K562 (cell line): ENCODE measurements around the gene DBF4B. TPM values are rescaled to one million over a fixed set of nuclear protein-coding genes. Genes with fewer than 3 reads are reported as not detected.

Source experiments
- ARID1B ChIP-seq: fragments of 450-650 bp; IDR thresholded peaks from 2 replicates; pipeline ENCODE4 v1.6.1; 2016; ENCODE audit warnings: antibody characterized with exemption, mild to moderate bottlenecking, inconsistent platforms
- EGR1 ChIP-seq: fragments of 450-650 bp; conservative IDR thresholded peaks from 2 replicates; pipeline ENCODE4 v1.6.1; 2017; ENCODE audit warnings: mild to moderate bottlenecking
- FOXM1 ChIP-seq, 2 experiments: fragments of 450-650 bp in 1 of 2; sonication (generic) in 1 of 2; formaldehyde crosslinking in 1 of 2; IDR thresholded peaks; 2 replicates each; pipeline versions ENCODE4 v1.6.1 to v1.9.0; 2017 to 2022; ENCODE audit warnings: low read depth in 2 of 2, mild to moderate bottlenecking in 2 of 2, missing genetic modification reagents in 1 of 2, moderate library complexity in 1 of 2
- GMEB1 ChIP-seq: fragments of 250-450 bp; sonication (Bioruptor Pico); IDR thresholded peaks from 2 replicates; pipeline ENCODE4 v1.4.0; 2020; ENCODE audit warnings: mild to moderate bottlenecking
- ID3 ChIP-seq, 2 experiments: fragments of 250-450 bp in 1 of 2; fragments of 450-650 bp in 1 of 2; sonication (Bioruptor Pico) in 1 of 2; IDR thresholded peaks; 2 replicates each; pipeline versions ENCODE4 v1.6.1 to v1.8.0; 2016 to 2021; ENCODE audit warnings: mild to moderate bottlenecking in 2 of 2, moderate library complexity in 2 of 2, missing compliant biosample characterization in 1 of 2, missing genetic modification characterization in 1 of 2
- KLF16 ChIP-seq: IDR thresholded peaks from 2 replicates; pipeline ENCODE4 v1.6.1; 2016; ENCODE audit warnings: antibody characterized with exemption
- MLLT1 ChIP-seq, 2 experiments: fragments of 450-650 bp; IDR thresholded peaks; 2 replicates each; pipeline ENCODE4 v1.6.1; 2016
- RBM25 ChIP-seq: fragments of 200-400 bp; formaldehyde crosslinking; IDR thresholded peaks from 2 replicates; pipeline ENCODE4 v1.6.1; 2018; ENCODE audit warnings: low read length, low read depth, moderate library complexity; ENCODE audit not compliant: severe bottlenecking
- SIX5 ChIP-seq, 2 experiments: IDR thresholded peaks; 2 replicates each; pipeline ENCODE4 v1.6.1; 2011; ENCODE audit warnings: low read length in 2 of 2, borderline replicate concordance in 1 of 2, low read depth in 1 of 2, mild to moderate bottlenecking in 1 of 2, moderate library complexity in 1 of 2; ENCODE audit not compliant: insufficient read depth in 1 of 2
- SRSF9 ChIP-seq: fragments of 200-400 bp; formaldehyde crosslinking; IDR thresholded peaks from 2 replicates; pipeline ENCODE4 v1.6.1; 2017; ENCODE audit warnings: low read depth, low read length, borderline replicate concordance
- THRAP3 ChIP-seq: fragments of 450-650 bp; IDR thresholded peaks from 2 replicates; pipeline ENCODE4 v1.6.1; 2016; ENCODE audit warnings: mild to moderate bottlenecking, inconsistent platforms, borderline replicate concordance
- U2AF2 ChIP-seq: fragments of 200-400 bp; formaldehyde crosslinking; optimal IDR thresholded peaks from 2 replicates; pipeline ENCODE3; 2017; ENCODE audit warnings: low read depth, mild to moderate bottlenecking, low read length
- ZNF584 ChIP-seq: fragments of 200-800 bp; sonication (Bioruptor generic); IDR thresholded peaks from 2 replicates; pipeline ENCODE4 v1.6.1; 2016; ENCODE audit warnings: low read depth, mild to moderate bottlenecking, missing genetic modification characterization, missing compliant biosample characterization
- ZNF589 ChIP-seq: fragments of 200-800 bp; sonication (Bioruptor generic); IDR thresholded peaks from 2 replicates; pipeline ENCODE4 v1.6.1; 2016; ENCODE audit warnings: low read depth, missing genetic modification characterization, missing compliant biosample characterization
- ZNF79 ChIP-seq: fragments of 250-450 bp; sonication (Bioruptor Pico); IDR thresholded peaks from 2 replicates; pipeline ENCODE4 v1.4.0; 2020; ENCODE audit warnings: low read depth, mild to moderate bottlenecking, moderate library complexity
- polyA plus RNA-seq, 8 experiments: library from polyadenylated mRNA; depleted of rRNA in 4 of 8; stranded (reverse) in 5 of 8; unstranded in 3 of 8; fragments of >200 nt; fragmentation: Nextera tagmentation in 2 of 8; fragmentation: Illumina TruSeq in 1 of 8; extraction: Ambion mirVana in 2 of 8; extraction: Trizol in 1 of 8; gene quantifications; 2 replicates each; pipeline versions ENCODE4 v1.2.1 to v1.2.3, GENCODE V29; 2011 to 2014; ENCODE audit warnings: inconsistent platforms in 1 of 8, missing spikeins in 1 of 8
- total RNA-seq, 7 experiments: library from RNA; depleted of rRNA in 6 of 7; stranded (reverse); fragments of >200 nt in 6 of 7; fragmentation: Illumina TruSeq in 2 of 7; extraction: Trizol in 2 of 7; gene quantifications; 2 replicates each; pipeline versions ENCODE4 v1.2.1 to v1.2.3, GENCODE V29; 2011 to 2021; ENCODE audit warnings: low replicate concordance in 1 of 7
- TF ChIP-seq, protein P1 (sequence below): sonication (generic); formaldehyde crosslinking; IDR thresholded peaks from 2 replicates; pipeline ENCODE4 v1.5.0; 2020; ENCODE audit warnings: missing genetic modification reagents
- TF ChIP-seq, protein P2 (sequence below): fragments of 450-650 bp; formaldehyde crosslinking; IDR thresholded peaks from 2 replicates; pipeline ENCODE4 v1.4.0; 2022; ENCODE audit warnings: mild to moderate bottlenecking, moderate library complexity

DBF4B gene
- total and polyA plus RNA-seq, 9 of the 15 experiments (the other 6 are each of a cell fraction or from before 2014, with no cell fraction given): 2.5 to 26.9 (median 14.6) TPM

DNA sequence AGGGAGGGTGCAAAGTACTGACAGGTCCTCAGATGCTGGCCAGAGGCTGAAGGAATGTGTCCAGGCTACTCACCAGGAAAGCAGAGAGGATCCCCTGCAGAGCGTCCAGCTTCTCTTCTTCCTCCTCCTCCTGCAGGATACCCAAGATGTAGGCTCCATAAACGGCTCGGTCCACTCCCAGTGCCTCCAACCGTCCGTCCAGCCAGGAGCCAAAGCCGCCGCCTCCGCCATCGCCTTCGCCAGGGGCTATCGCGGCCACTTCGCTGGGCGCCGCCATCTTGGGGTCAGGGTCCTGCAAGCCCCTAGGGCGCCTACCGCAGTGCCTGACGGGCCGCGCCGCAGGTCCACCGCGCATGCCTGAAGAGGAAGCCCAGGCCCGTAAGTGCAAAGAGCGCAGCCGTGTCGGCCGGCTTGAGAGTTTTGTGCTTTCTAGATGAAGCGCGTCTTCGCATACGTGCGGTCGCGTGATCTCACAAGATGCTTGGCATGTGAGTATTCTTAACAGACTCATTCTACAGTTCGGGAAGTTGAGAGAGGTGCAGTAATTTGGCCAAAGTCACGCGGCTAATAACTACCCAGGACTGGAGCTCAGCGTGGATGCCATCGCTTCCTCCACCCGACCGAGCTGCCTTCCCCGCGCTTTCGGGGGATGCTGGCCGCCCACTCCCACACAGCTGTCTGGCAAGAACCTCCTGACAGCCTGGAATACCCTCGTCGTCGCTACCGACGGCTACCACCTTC lies 18.8 kb upstream of the DBF4B start, which contains the start of gene CCDC43 (continued):
- TF ChIP-seq GMEB1 (no peak), THRAP3 (no peak), EGR1 (peak; percentile 59; the same call in 1 of the 2 replicates), ZNF589 (CRISPR knock-in tag) (no peak), ZNF584 (CRISPR knock-in tag) (no peak), ID3 (CRISPR knock-in tag; IDR thresholded peaks at IDR 0.05) (no peak), ID3 (tag; IDR thresholded peaks at IDR 0.05) (peak; percentile 55), FOXM1 (IDR thresholded peaks at IDR 0.05; ENCODE audit: low read depth) (no peak), FOXM1 (CRISPR knock-in tag; IDR thresholded peaks at IDR 0.05; ENCODE audit: low read depth) (0 out of 2 replicates have a peak, but pooled peaks have one; percentile 18), U2AF2 (no peak), KLF16 (no peak), MLLT1 (IDR thresholded peaks at IDR 0.05) (peak in 1 of 2 experiments; percentile 29; a peak in 1 of 4 replicates), SIX5 (IDR thresholded peaks at IDR 0.05; ENCODE audit: borderline replicate concordance in 1 of 2, insufficient read depth in 1 of 2, low read depth in 1 of 2, low read length in 2 of 2) (no peak), ARID1B (no peak), SRSF9 (no peak), ZNF79 (CRISPR knock-in tag) (no peak), RBM25 (no peak)
- TF ChIP-seq, protein P1, sequence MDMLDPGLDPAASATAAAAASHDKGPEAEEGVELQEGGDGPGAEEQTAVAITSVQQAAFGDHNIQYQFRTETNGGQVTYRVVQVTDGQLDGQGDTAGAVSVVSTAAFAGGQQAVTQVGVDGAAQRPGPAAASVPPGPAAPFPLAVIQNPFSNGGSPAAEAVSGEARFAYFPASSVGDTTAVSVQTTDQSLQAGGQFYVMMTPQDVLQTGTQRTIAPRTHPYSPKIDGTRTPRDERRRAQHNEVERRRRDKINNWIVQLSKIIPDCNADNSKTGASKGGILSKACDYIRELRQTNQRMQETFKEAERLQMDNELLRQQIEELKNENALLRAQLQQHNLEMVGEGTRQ (CRISPR knock-in tag): no peak; the same call in 1 of the 2 replicates
- TF ChIP-seq, protein P2, sequence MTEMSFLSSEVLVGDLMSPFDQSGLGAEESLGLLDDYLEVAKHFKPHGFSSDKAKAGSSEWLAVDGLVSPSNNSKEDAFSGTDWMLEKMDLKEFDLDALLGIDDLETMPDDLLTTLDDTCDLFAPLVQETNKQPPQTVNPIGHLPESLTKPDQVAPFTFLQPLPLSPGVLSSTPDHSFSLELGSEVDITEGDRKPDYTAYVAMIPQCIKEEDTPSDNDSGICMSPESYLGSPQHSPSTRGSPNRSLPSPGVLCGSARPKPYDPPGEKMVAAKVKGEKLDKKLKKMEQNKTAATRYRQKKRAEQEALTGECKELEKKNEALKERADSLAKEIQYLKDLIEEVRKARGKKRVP (CRISPR knock-in tag): no peak
